ENCODE results near the gene REG1A. TPM values are rescaled to one million over a fixed set of nuclear protein-coding genes. Genes with fewer than 3 reads are reported as not detected.

The REG1A gene
- total RNA-seq, 4 donors from 2014 or later, result 0.45 TPM; not detected in 3

- Histone ChIP-seq H3K4me3 (no peak overlapping the region), H3K27ac (replicated peaks in 1 of 4) (no peak overlapping the region), H3K27me3 (peaks cover 0 to 6% (median 0%) of the 10 kb centered on the region in 4 donors), H3K4me1 (no peaks in the 10 kb centered on the region), H3K9me3 (no peaks in the 10 kb centered on the region), H3K36me3 (no peaks in the 10 kb centered on the region)
- TF ChIP-seq EP300 (IDR thresholded peaks at IDR 0.05) (no peak), POLR2AphosphoS5 (IDR thresholded peaks at IDR 0.05) (no peak), CTCF (IDR thresholded peaks at IDR 0.05) (no peak), POLR2A (IDR thresholded peaks at IDR 0.05; ENCODE audit: low read depth) (no peak)
- intact Hi-C loops (cut with DNase I), result no loop called here
- no peak for DNase-seq (ENCODE audit: extremely low spot score)
- whole genome bisulfite sequencing, result 60% methylated on average over 1 of the region's 2 CpGs
Measured at GRCh38 chr2:79159030-79159429, 38.7 kb downstream of the REG1A start.

GRCh38 chr2:79159653-79160052 is 39.4 kb downstream of the REG1A start, which contains the start of gene REG3A:
Gene REG3A, minus strand, starts transcription at chr2:79159753. Its CDS starts 348 bp downstream, at chr2:79159405.
- no peak within 1 kb of the TSS for H3K27ac ChIP-seq (replicated peaks in 1 of 4)
- H3K4me1 ChIP-seq, result no peaks in the 10 kb centered on the region
- no peak within 1 kb of the TSS for H3K4me3 ChIP-seq
- no peaks in the 10 kb centered on the region for H3K36me3 ChIP-seq
- no peaks in the 10 kb centered on the region for H3K9me3 ChIP-seq
- TF ChIP-seq CTCF (IDR thresholded peaks at IDR 0.05) (no peak), EP300 (IDR thresholded peaks at IDR 0.05) (no peak), POLR2A (IDR thresholded peaks at IDR 0.05; ENCODE audit: low read depth) (no peak), POLR2AphosphoS5 (IDR thresholded peaks at IDR 0.05) (no peak)
- DNase-seq (ENCODE audit: extremely low spot score), result no peak
- intact Hi-C loops (cut with DNase I), result no loop called here
- H3K27me3 ChIP-seq, result peaks cover 0 to 6% (median 0%) of the 10 kb centered on the region in 4 donors

- no peak overlapping the region for H3K4me3 ChIP-seq
- no peaks in the 10 kb centered on the region for H3K9me3 ChIP-seq
- H3K36me3 ChIP-seq, result no peaks in the 10 kb centered on the region
- WGBS, result 76% methylated on average over 2 of the region's 2 CpGs
- H3K27me3 ChIP-seq, result no peaks in the 10 kb centered on the region
- intact Hi-C loops (cut with DNase I), result no loop called here
- TF ChIP-seq POLR2AphosphoS5 (IDR thresholded peaks at IDR 0.05) (no peak), CTCF (IDR thresholded peaks at IDR 0.05) (no peak), EP300 (IDR thresholded peaks at IDR 0.05) (no peak), POLR2A (IDR thresholded peaks at IDR 0.05; ENCODE audit: low read depth) (no peak)
- DNase-seq (ENCODE audit: extremely low spot score), result no peak
- H3K27ac ChIP-seq (replicated peaks in 1 of 4), result no peak overlapping the region
- H3K4me1 ChIP-seq, result no peaks in the 10 kb centered on the region
Measured at GRCh38 chr2:79162132-79162531, 41.8 kb downstream of the REG1A start.

- TF ChIP-seq POLR2AphosphoS5 (IDR thresholded peaks at IDR 0.05) (no peak), CTCF (IDR thresholded peaks at IDR 0.05) (no peak), EP300 (IDR thresholded peaks at IDR 0.05) (no peak), POLR2A (IDR thresholded peaks at IDR 0.05; ENCODE audit: low read depth) (no peak)
- intact Hi-C loops (cut with DNase I), result no loop called here
- no peak for DNase-seq (ENCODE audit: extremely low spot score)
- no peaks in the 10 kb centered on the region for H3K27me3 ChIP-seq
- H3K4me3 ChIP-seq, result no peak overlapping the region
- no peak overlapping the region for H3K27ac ChIP-seq (replicated peaks in 1 of 4)
- 98% methylated on average over 1 of the region's 1 CpG for WGBS
- H3K4me1 ChIP-seq, result no peaks in the 10 kb centered on the region
- H3K9me3 ChIP-seq, result no peaks in the 10 kb centered on the region
- no peaks in the 10 kb centered on the region for H3K36me3 ChIP-seq
Measured at GRCh38 chr2:79162801-79163200, 42.5 kb downstream of the REG1A start.

GRCh38 chr2:79171348-79171958 is 51.2 kb downstream of the REG1A start:
- WGBS, result 82% methylated on average over 2 of the region's 2 CpGs
- H3K27me3 ChIP-seq, result no peaks in the 10 kb centered on the region
- no peaks in the 10 kb centered on the region for H3K36me3 ChIP-seq
- intact Hi-C loops (cut with DNase I), result no loop called here
- H3K4me3 ChIP-seq, result no peak overlapping the region
- no peak overlapping the region for H3K27ac ChIP-seq (replicated peaks in 1 of 4)
- no peaks in the 10 kb centered on the region for H3K4me1 ChIP-seq
- TF ChIP-seq POLR2A (IDR thresholded peaks at IDR 0.05; ENCODE audit: low read depth), result no peak
- no peak for TF ChIP-seq EP300 (IDR thresholded peaks at IDR 0.05)
- no peak for TF ChIP-seq CTCF (IDR thresholded peaks at IDR 0.05)
- no peak for TF ChIP-seq POLR2AphosphoS5 (IDR thresholded peaks at IDR 0.05)
- no peak for DNase-seq (ENCODE audit: extremely low spot score)
- H3K9me3 ChIP-seq, result no peaks in the 10 kb centered on the region
